Activated CD8-positive, alpha-beta memory T cell treated with anti-CD3 and anti-CD28 coated beads for 48 hours (primary cell): ENCODE measurements around the gene CRNN.

Source experiments
- DNase-seq, 3 experiments: peaks; one replicate each; pipeline ENCODE4 v3.0.0-alpha.2; 2020; ENCODE audit warnings: low read depth in 2 of 3, low spot score in 2 of 3

Gene CRNN

GRCh38 chr1:152413909-152414308 lies at the start of gene CRNN:
CRNN (minus strand) TSS chr1:152414263; CDS start chr1:152412233, 2,030 bp downstream.
- DNase-seq = no peak

GRCh38 chr1:152462636-152463035 lies 48.6 kb upstream of the CRNN start:
- DNase-seq = no peak

DNA sequence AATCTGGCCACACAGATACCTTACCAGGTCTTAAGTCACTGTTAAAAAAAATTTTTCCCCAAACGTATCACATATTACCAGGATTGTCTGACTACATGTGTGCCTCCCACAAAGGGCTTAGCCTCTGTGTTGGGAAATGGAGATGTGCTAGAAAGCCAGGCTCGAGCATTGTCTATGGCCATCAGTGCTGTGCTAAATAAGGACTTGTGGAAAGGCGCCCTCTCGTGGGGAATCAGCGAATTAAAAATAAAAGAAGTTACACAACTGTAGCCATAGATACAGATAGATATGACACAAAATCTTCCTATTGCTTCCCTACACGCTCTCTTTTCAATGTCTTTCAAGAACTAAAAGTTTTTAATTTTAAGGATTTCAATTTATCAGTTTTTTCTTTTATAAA lies 47.5 kb upstream of the CRNN start:
- DNase-seq = no peak

- DNase-seq = no peak
Measured at GRCh38 chr1:152460529-152460899, 46.5 kb upstream of the CRNN start.

- DNase-seq = peak; percentile 54 to 56 (median 54)
Measured at GRCh38 chr1:152459596-152460528, 45.8 kb upstream of the CRNN start.

DNA sequence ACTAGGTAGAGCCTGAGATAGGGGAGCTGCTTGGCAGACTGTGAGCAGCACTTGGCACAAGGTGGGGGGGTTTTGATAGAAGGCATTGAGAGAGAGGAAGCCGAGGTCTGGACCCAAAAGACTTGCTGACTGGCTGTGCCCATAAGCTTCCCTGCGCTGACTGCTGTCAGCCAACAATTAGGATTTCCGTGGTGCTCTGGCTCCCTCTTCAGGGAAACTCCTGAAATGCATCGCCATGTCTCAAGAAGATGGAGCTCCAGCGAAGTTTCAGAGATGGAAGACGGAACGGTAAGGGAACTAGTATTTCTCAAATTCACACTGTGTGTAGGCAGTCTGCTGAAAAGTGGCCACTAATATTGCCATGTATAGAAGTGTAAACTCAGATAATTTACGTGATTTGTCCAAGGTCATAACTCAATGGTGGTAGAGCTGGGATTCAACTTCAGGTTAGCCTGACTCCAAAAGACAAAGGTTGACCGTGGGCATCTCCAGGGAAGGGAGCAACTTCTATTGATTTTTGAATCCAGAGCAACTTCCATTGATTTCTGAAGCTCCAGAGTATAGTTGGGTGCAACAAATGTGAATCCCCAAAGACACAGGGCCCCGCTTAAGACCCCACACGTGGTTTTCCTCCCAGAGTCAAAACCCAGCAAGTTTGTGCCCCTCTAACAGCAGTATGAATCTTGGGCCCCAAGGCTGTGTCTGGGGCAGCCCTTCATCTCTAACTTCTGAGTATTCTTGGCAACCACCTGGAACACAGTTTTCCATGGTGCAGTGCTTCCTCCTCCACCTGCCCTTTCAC lies 44.5 kb upstream of the CRNN start:
- peak; percentile 48 to 64 (median 54) for DNase-seq

- no peak for DNase-seq
Measured at GRCh38 chr1:152457561-152457960, 43.5 kb upstream of the CRNN start.

GRCh38 chr1:152457071-152457470 lies 43.0 kb upstream of the CRNN start:
- DNase-seq = no peak

GRCh38 chr1:152451254-152451653 lies 37.2 kb upstream of the CRNN start:
- DNase-seq = no peak

- no peak for DNase-seq
Measured at GRCh38 chr1:152449661-152450060, 35.6 kb upstream of the CRNN start.

- DNase-seq = no peak
Measured at GRCh38 chr1:152448496-152448895, 34.4 kb upstream of the CRNN start.

- no peak for DNase-seq
Measured at GRCh38 chr1:152448095-152448494, 34.0 kb upstream of the CRNN start.

DNA sequence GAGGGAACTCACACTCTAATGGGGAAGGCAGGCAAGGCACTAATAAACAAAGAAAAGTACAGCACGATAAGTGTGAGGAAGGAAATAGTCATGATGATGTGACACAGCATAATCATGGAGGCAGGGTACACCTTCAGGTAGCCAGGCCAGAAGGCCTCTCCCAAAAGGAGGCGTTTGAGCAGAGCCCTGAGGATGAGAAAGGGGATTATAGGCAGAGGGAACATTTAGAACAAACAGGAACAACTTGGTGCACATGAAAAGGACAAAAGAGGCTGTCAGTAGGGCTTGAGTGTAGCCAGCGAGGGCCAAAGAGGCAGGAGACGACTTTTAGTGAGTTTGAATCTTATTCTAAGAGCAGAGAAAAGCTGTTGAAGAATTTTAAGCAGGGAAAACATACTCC lies 33.4 kb upstream of the CRNN start:
- DNase-seq = no peak

DNA sequence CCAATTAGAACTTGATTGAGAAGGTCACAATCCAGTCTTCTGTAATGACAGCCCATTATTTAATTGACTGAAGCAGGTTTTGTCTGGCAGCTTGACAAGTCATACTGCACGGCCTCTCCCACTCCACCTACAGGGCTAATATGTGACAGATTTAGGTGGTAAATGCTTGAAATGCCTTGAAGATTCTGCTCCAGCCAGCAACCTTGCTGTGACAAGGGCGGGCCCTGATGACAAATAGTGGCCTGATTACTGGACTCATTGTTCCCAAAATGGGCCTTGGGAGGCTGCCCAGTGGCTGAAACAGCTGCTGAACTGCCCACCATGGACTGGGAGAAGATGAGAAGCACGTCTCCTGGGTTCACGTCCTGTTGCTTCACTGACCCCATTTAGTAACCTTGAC lies 30.0 kb upstream of the CRNN start:
- DNase-seq = no peak

DNA sequence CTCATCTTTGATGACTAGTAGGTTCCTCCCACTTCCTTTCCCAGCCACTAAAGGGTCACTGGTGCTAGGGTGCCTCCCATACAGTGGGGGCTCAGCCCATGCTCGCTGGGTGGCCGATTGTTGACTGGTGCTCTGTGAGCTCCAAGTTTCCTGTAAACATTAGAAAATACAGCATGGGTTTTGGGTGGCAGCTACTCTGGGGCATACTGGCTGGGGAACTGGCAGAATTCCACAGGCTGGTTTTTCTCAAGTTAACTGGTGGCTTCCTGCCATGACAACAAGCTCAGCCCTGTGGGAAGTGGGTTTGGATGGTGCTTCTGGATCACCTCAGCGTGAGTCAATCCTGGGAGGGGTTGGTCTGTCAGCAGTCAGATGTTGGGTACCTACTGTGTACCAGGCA lies 28.7 kb upstream of the CRNN start:
- no peak for DNase-seq

DNA sequence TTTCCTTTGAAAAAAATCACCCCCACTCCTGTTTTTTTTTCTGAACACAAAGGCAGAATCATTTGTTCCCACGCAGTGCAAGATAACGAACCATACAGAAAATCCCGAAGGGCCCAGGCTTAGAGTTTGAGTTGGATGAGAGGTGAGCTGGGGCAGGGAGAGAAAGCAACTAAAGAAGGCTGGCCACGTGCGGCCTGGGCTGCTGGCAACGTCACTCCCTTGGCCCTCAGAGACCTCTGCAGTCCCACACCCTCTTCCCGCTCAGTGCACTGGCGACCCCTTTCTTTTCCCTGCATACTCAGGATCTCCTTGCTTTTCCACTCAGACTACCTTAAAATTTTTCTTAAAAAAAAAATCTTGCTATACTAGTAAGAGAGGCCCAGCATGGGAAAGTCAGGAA lies 28.2 kb upstream of the CRNN start:
- no peak for DNase-seq

GRCh38 chr1:152441756-152442155 lies 27.7 kb upstream of the CRNN start:
- DNase-seq = no peak

GRCh38 chr1:152440635-152441471 lies 26.8 kb upstream of the CRNN start:
- peak; percentile 12 to 41 (median 23) for DNase-seq

GRCh38 chr1:152436593-152437496 lies 22.8 kb upstream of the CRNN start:
- DNase-seq = no peak

DNA sequence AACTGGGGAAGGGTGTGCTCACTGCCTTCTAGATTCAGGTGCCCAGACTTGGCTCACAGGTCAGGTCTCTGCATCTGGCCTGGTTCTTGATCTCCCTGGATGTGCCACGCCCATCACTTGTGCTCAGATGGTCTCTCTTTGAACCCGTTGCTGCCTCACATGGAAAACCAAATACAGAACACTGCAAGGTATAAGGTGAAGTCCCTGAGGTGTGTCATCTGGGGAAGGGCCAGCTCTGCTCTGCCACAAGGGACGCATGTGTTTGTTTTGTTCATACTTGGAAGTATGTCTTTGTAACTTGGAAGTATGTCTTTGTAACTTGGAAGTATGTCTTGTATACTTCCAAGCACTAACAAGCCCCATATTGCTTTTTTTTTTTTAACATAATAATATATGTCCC lies 13.4 kb upstream of the CRNN start:
- DNase-seq = no peak
